CD8-positive, alpha-beta memory T cell (primary cell): Measurements from ENCODE around the gene RCN2. TPM values are rescaled to one million over a fixed set of nuclear protein-coding genes. Genes with fewer than 3 reads are reported as not detected.
A peak's percentile ranks its signal among the peaks of the same experiment; 100 is the strongest.

ENCODE experiments used
- CTCF ChIA-PET: fragments of 350-600 bp; sonication (Branson Sonifier 250); formaldehyde crosslinking; loops from one replicate; lab custom pipeline; 2021; ENCODE audit warnings: antibody characterized with exemption; lab: Charles Lee
- POLR2A ChIA-PET: fragments of 350-600 bp; sonication (Branson Sonifier 250); formaldehyde crosslinking; loops from one replicate; lab custom pipeline; 2021; ENCODE audit warnings: antibody characterized with exemption; lab: Charles Lee
- DNase-seq, 5 donors: peaks; one replicate each; pipeline versions ENCODE4 v3.0.0 to v3.0.0-alpha.2; 2020 to 2022; ENCODE audit warnings: mixed read lengths in 1 of 5
- H3K27ac ChIP-seq: one replicate; pipeline ENCODE4 v1.7.0; 2013; ENCODE audit warnings: low read depth, mild to moderate bottlenecking, low read length, moderate library complexity
- H3K27me3 ChIP-seq: 2 replicates; pipeline ENCODE4 v1.7.0; 2013; ENCODE audit warnings: low read length, mild to moderate bottlenecking; ENCODE audit not compliant: insufficient read depth, poor library complexity, severe bottlenecking
- H3K36me3 ChIP-seq: 2 replicates; pipeline ENCODE4 v1.7.0; 2013; ENCODE audit warnings: mild to moderate bottlenecking, low read length, moderate library complexity; ENCODE audit not compliant: insufficient read depth
- H3K4me1 ChIP-seq: 2 replicates; pipeline ENCODE4 v1.7.0; 2013; ENCODE audit warnings: mild to moderate bottlenecking, low read length, moderate library complexity; ENCODE audit not compliant: insufficient read depth
- H3K4me3 ChIP-seq: 2 replicates; pipeline ENCODE4 v1.7.0; 2013; ENCODE audit warnings: mild to moderate bottlenecking, low read length
- H3K9me3 ChIP-seq: 2 replicates; pipeline ENCODE4 v1.7.0; 2013; ENCODE audit warnings: mild to moderate bottlenecking, low read length
- H3K27ac Mint-ChIP-seq, 8 donors: one replicate each; pipeline ENCODE4 v1.8.0; 2020 to 2021; ENCODE audit warnings: mixed read lengths in 8 of 8, mild to moderate bottlenecking in 6 of 8, inconsistent platforms in 3 of 8, moderate library complexity in 3 of 8
- H3K27me3 Mint-ChIP-seq, 2 donors: one replicate each; pipeline ENCODE4 v1.8.0; 2020 to 2021; ENCODE audit warnings: mixed read lengths in 2 of 2, mild to moderate bottlenecking in 1 of 2, moderate library complexity in 1 of 2
- H3K36me3 Mint-ChIP-seq, 3 donors: one replicate each; pipeline ENCODE4 v1.8.0; 2020 to 2021; ENCODE audit warnings: mixed read lengths in 3 of 3, inconsistent platforms in 1 of 3, mild to moderate bottlenecking in 1 of 3
- H3K4me1 Mint-ChIP-seq, 3 donors: one replicate each; pipeline ENCODE4 v1.8.0; 2020 to 2021; ENCODE audit warnings: mixed read lengths in 3 of 3, inconsistent platforms in 1 of 3, mild to moderate bottlenecking in 1 of 3
- H3K4me3 Mint-ChIP-seq, 7 donors: one replicate each; pipeline ENCODE4 v1.8.0; 2020 to 2021; ENCODE audit warnings: mixed read lengths in 7 of 7, mild to moderate bottlenecking in 6 of 7, moderate library complexity in 4 of 7, inconsistent platforms in 2 of 7
- H3K9me3 Mint-ChIP-seq, 5 donors: one replicate each; pipeline ENCODE4 v1.8.0; 2020 to 2022; ENCODE audit warnings: mixed read lengths in 5 of 5, mild to moderate bottlenecking in 3 of 5, moderate library complexity in 2 of 5, inconsistent platforms in 1 of 5
- polyA plus RNA-seq: library from polyadenylated mRNA; unstranded; fragments of 300-500 nt; fragmentation: Illumina TruSeq; gene quantifications from one replicate; pipeline ENCODE4 v1.2.3, GENCODE V29; 2021
- total RNA-seq, 2 experiments: library from RNA; stranded (reverse); gene quantifications; one replicate each; pipeline ENCODE4 v1.2.3, GENCODE V29; 2021

The RCN2 gene
- total and polyA plus RNA-seq, 3 experiments from 2014 or later, result 35.9 to 54.2 (median 37.1) TPM

DNA sequence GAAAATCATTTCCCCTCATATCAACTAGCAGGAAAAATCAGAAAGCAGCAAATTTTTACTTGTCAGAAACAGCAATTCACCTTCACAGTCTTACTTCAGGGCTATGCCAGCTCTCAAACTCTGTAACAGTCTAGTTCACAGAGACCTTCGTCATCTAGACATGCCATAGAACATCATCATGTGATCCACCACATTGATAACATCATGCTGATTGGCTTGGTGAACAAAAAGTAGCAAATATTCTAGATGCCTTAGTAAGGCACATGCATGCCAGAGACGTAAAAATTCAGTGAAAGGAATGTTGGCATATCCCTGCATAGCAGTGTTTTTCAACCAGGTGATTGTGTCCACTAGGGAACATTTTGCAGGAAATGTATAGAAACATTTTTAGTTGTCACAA lies 17.8 kb upstream of the RCN2 start:
- Mint-ChIP-seq H3K27ac (no peak overlapping the region), H3K27me3 (peaks cover 6 to 21% of the 10 kb centered on the region in 2 donors), H3K9me3 (no peaks in the 10 kb centered on the region), H3K36me3 (no peaks in the 10 kb centered on the region), H3K4me3 (no peak overlapping the region), H3K4me1 (no peaks in the 10 kb centered on the region)
- no peak for DNase-seq
- Histone ChIP-seq H3K4me3 (no peak overlapping the region), H3K27ac (no peak overlapping the region), H3K9me3 (no peaks in the 10 kb centered on the region), H3K27me3 (no peaks in the 10 kb centered on the region), H3K4me1 (no peaks in the 10 kb centered on the region), H3K36me3 (no peaks in the 10 kb centered on the region)
- POLR2A ChIA-PET, result no interaction called here
- CTCF ChIA-PET, result no interaction called here

DNA sequence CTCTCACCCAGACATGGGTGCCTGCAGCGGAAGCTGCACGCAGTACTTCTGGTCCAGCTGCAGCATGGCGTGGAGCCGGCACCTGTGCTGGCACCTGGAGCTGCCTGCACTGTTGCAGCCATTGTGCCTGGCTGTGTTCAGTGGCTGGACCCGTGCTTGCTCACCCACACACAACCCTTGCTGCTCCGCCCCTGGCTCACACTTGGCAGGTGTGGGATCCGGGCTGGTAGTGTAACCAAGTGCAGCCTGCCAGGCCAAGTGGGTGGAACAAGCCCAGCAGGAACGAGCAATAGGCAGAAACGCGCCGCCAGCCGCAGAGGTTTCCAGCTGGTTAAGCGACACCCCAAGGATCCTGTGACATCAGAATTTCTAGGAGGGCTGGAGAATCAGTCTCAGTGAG lies 15.2 kb upstream of the RCN2 start:
- DNase-seq, result no peak
- H3K4me3 Mint-ChIP-seq, result no peak overlapping the region
- no peaks in the 10 kb centered on the region for H3K36me3 Mint-ChIP-seq
- H3K27ac Mint-ChIP-seq, result no peak overlapping the region
- H3K9me3 ChIP-seq, result no peaks in the 10 kb centered on the region
- ChIA-PET CTCF (no interaction called here), POLR2A (no interaction called here)
- H3K9me3 Mint-ChIP-seq, result no peaks in the 10 kb centered on the region
- H3K27me3 Mint-ChIP-seq, result peaks cover 3 to 25% of the 10 kb centered on the region in 2 donors
- no peaks in the 10 kb centered on the region for H3K4me1 ChIP-seq
- no peaks in the 10 kb centered on the region for H3K36me3 ChIP-seq
- H3K4me1 Mint-ChIP-seq, result no peaks in the 10 kb centered on the region
- no peaks in the 10 kb centered on the region for H3K27me3 ChIP-seq
- H3K4me3 ChIP-seq, result no peak overlapping the region
- no peak overlapping the region for H3K27ac ChIP-seq

DNA sequence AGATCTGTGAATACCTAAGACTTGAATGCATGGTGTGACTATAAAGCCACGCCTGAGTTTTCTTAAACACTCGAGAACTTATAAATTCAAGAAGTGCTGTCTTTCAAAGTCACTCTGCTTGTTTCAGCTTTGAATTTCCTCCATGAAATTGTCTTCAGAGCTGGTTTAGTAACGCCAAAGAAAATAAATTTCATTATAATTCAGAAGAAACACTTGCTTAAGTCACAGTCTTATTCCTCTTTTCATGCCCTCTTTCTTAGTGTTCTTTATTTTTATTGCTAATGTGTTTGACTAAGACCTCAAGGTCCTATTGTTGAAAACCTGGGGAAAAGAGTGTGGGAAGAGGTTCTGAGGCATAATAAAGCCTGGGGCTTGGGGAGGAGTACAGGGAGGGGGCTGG lies 3.3 kb upstream of the RCN2 start:
- Mint-ChIP-seq H3K27ac (no peak overlapping the region), H3K9me3 (no peaks in the 10 kb centered on the region), H3K36me3 (peaks cover 0 to 13% (median 0%) of the 10 kb centered on the region in 3 donors), H3K4me1 (peaks cover 19 to 26% (median 24%) of the 10 kb centered on the region in 3 donors), H3K27me3 (peaks cover 8 to 12% of the 10 kb centered on the region in 2 donors), H3K4me3 (peak overlapping the region in 1 of 7 donors; percentile 39)
- no peaks in the 10 kb centered on the region for H3K27me3 ChIP-seq
- H3K4me3 ChIP-seq, result no peak overlapping the region
- no peak for DNase-seq
- ChIA-PET POLR2A (no interaction called here), CTCF (no interaction called here)
- H3K4me1 ChIP-seq, result peaks cover 20% of the 10 kb centered on the region
- H3K36me3 ChIP-seq, result no peaks in the 10 kb centered on the region
- H3K9me3 ChIP-seq, result no peaks in the 10 kb centered on the region
- no peak overlapping the region for H3K27ac ChIP-seq

DNA sequence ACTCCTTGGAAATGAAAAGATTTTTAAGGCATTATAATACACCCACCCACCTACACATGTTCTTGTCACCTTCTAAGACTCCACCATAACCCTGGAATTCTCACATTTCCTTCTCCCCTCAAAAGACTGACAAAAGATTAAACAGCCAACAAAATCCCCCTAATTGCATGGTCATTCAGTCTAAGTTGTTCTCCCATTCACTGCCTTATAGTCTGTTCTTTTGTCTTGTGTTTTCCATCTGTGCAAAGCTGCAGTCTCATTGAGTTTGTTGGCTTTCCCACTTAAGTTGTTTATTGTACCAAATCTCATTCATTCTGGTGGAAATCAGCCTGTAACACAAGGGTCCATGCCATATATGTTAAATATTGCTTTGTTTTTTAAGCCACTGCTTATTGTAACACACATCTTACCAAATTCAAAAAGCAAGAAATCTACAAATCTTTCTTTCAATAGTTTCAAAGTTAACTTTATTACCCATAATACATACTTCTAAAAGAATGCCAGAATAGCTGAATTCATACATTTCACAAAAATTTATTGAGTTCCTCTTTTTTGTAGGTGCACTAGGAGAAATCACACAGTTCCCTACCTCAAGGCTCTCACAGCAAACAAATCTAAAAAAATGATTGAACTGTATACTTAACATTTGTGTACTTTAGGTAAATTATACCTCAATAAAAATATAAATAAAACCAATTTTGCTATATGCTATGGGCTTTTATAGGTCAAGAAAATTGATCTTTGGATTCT lies 2.4 kb upstream of the RCN2 start:
- H3K4me1 Mint-ChIP-seq, result peaks cover 24 to 32% (median 31%) of the 10 kb centered on the region in 3 donors
- POLR2A ChIA-PET, result interaction anchor here (0.6 kb wide), 1 partner anchor 492 kb away, joined by 3 read pairs; no protein-coding TSS in a partner anchor

DNA sequence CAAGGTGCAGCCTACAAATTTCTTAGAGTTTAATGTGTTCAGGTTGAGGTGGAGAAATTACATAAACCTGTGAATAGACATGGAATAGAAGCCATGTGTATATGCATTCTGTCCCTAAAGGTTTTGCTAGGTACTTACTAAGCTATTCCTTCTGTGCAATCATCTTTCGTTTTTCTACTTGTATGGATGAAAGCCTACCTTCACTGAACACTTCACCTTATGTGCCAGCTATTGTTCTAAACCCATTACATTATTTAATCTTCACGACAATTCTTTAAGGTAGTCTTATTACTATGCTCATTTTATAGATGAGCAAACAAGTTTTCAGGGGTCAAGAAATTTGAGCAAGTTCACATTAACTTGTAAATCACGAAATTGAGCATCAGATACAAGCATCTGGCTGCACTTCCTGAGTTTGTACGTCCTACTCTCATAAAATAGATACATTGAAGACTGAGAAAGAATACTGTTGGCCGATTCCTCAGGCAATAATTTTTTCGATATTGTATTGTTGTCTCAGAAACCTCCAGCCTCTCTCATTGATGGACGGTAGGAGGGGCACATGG lies 635 bp upstream of the RCN2 start:
- H3K4me3 ChIP-seq, result peak overlapping the region; percentile 68

More for the DNA sequence above, 2.4 kb upstream of the RCN2 start:
- Histone ChIP-seq H3K27me3 (no peaks in the 10 kb centered on the region), H3K4me3 (no peak overlapping the region), H3K4me1 (peaks cover 20% of the 10 kb centered on the region), H3K9me3 (no peaks in the 10 kb centered on the region), H3K27ac (no peak overlapping the region), H3K36me3 (no peaks in the 10 kb centered on the region)
- H3K27ac Mint-ChIP-seq, result no peak overlapping the region
- peaks cover 8 to 9% of the 10 kb centered on the region in 2 donors for H3K27me3 Mint-ChIP-seq
- peak overlapping the region in 1 of 7 donors; percentile 39 for H3K4me3 Mint-ChIP-seq
- CTCF ChIA-PET, result no interaction called here
- peaks cover 0 to 20% (median 0%) of the 10 kb centered on the region in 3 donors for H3K36me3 Mint-ChIP-seq
- no peak for DNase-seq
- H3K9me3 Mint-ChIP-seq, result no peaks in the 10 kb centered on the region

DNA sequence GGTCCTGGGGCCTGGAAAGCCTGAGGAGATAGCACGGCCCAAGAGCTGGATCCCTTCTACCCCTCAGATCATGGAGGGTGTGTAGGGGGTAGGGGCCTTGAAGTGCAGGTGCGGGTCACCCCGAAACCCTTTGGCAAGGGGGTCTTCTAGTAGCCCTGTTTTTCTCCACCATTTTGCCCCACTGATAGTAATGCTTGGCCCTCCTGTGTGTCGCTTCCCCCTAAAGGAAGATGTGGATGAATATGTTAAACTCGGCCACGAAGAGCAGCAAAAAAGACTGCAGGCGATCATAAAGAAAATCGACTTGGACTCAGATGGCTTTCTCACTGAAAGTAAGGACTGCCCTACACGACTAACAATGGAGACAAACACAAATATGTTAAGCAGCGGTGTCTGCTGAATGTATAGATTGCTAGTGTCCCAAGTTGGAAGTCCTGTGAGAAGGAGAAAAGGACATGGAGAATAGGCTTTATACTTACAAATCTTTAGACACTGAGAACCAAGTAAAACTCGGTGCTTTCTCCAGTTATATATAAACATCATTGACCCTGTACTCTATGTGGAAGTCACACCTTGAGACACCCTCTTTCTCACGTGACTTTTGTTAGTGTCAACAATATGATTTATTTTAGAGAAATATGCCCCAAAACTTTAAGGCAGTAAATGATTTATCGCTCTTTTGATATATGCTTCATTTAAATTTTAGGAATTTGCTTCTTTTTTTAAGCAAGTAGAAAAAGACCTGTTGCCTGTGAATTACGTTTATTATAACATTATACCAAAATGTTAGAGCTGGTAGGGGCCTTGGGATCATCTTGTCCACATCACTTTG lies 802 bp downstream of the RCN2 start:
- Histone ChIP-seq H3K36me3 (peaks cover 4% of the 10 kb centered on the region), H3K27me3 (no peaks in the 10 kb centered on the region), H3K27ac (peak overlapping the region; percentile 58), H3K4me3 (peak overlapping the region; percentile 68), H3K4me1 (peaks cover 20% of the 10 kb centered on the region), H3K9me3 (no peaks in the 10 kb centered on the region)
- H3K27me3 Mint-ChIP-seq, result peaks cover 0 to 1% of the 10 kb centered on the region in 2 donors
- H3K9me3 Mint-ChIP-seq, result no peaks in the 10 kb centered on the region
- H3K4me3 Mint-ChIP-seq, result peak overlapping the region; percentile 86 to 96 (median 89)
- CTCF ChIA-PET, result interaction anchor here (0.8 to 2.3 kb wide), 4 partner anchors 9 to 66 kb away, joined by 3 to 8 read pairs (median 3); partner anchors contain the start of gene SCAPER
- H3K4me1 Mint-ChIP-seq, result peaks cover 31 to 46% (median 45%) of the 10 kb centered on the region in 3 donors
- no peak for DNase-seq
- peaks cover 4 to 44% (median 10%) of the 10 kb centered on the region in 3 donors for H3K36me3 Mint-ChIP-seq
- H3K27ac Mint-ChIP-seq, result peak overlapping the region; percentile 61 to 98 (median 88)
- POLR2A ChIA-PET, result interaction anchor here (0.6 to 2.8 kb wide), 5 partner anchors 27 to 1217 kb away, joined by 3 to 14 read pairs (median 7); partner anchors contain the start of genes IDH3A, PSTPIP1, SCAPER and TSPAN3

More for the DNA sequence above, 635 bp upstream of the RCN2 start:
- Histone ChIP-seq H3K27ac (peak overlapping the region; percentile 76), H3K27me3 (no peaks in the 10 kb centered on the region), H3K36me3 (no peaks in the 10 kb centered on the region), H3K4me1 (peaks cover 20% of the 10 kb centered on the region), H3K9me3 (no peaks in the 10 kb centered on the region)
- peak overlapping the region; percentile 82 to 99 (median 92) for H3K27ac Mint-ChIP-seq
- ChIA-PET CTCF (interaction anchor here (0.7 to 2.3 kb wide), 6 partner anchors 10 to 132 kb away, joined by 3 to 8 read pairs (median 3); no protein-coding TSS in a partner anchor), POLR2A (interaction anchor here (0.5 to 2.8 kb wide), 9 partner anchors 24 to 140 kb away, joined by 3 to 14 read pairs (median 4); partner anchors contain the start of genes PSTPIP1, SCAPER and TSPAN3)
- H3K9me3 Mint-ChIP-seq, result no peaks in the 10 kb centered on the region
- H3K27me3 Mint-ChIP-seq, result peaks cover 3% of the 10 kb centered on the region in 2 donors
- DNase-seq, result peak in 1 of 5 donors; percentile 17
- peak overlapping the region; percentile 88 to 96 (median 91) for H3K4me3 Mint-ChIP-seq
- H3K36me3 Mint-ChIP-seq, result peaks cover 4 to 33% (median 4%) of the 10 kb centered on the region in 3 donors
- H3K4me1 Mint-ChIP-seq, result peaks cover 31 to 46% (median 45%) of the 10 kb centered on the region in 3 donors

DNA sequence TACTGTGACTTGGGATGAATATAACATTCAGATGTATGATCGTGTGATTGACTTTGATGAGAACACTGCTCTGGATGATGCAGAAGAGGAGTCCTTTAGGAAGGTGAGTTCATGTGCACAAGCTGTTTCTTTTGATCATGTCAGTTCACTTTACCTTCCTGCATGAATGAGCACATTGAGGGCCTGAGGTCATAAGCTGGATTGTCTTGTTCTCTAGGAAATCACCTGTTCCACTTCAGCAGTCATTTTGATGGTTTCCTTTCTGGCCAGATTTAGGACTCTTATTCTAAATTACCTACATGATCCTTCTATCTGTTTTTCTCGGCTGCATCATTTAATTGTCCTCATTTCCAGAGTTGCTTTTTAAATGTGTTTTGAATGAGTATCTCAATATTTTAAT lies 4.1 kb downstream of the RCN2 start:
- POLR2A ChIA-PET, result no interaction called here
- H3K27ac Mint-ChIP-seq, result no peak overlapping the region

More for the DNA sequence above, 4.1 kb downstream of the RCN2 start:
- H3K9me3 ChIP-seq, result no peaks in the 10 kb centered on the region
- peak overlapping the region in 1 of 7 donors; percentile 67 for H3K4me3 Mint-ChIP-seq
- CTCF ChIA-PET, result no interaction called here
- peaks cover 29 to 41% (median 38%) of the 10 kb centered on the region in 3 donors for H3K4me1 Mint-ChIP-seq
- no peak overlapping the region for H3K27ac ChIP-seq
- H3K36me3 Mint-ChIP-seq, result peaks cover 4 to 59% (median 10%) of the 10 kb centered on the region in 3 donors
- H3K27me3 ChIP-seq, result no peaks in the 10 kb centered on the region
- H3K4me3 ChIP-seq, result no peak overlapping the region
- peaks cover 18% of the 10 kb centered on the region for H3K4me1 ChIP-seq
- H3K36me3 ChIP-seq, result peaks cover 4% of the 10 kb centered on the region
- DNase-seq, result no peak
- H3K9me3 Mint-ChIP-seq, result no peaks in the 10 kb centered on the region
- H3K27me3 Mint-ChIP-seq, result no peaks in the 10 kb centered on the region
